Neural progenitor cell (in vitro differentiated cells): ENCODE measurements around the gene NF2. TPM values are rescaled to one million over a fixed set of nuclear protein-coding genes. Genes with fewer than 3 reads are reported as not detected.

ENCODE experiments used
- DNase-seq: peaks from one replicate; pipeline ENCODE4 v3.0.0-alpha.2; 2016; ENCODE audit warnings: low spot score
- H2AFZ ChIP-seq: fragments of 200-600 bp; sonication (generic); replicated peaks from 2 replicates; pipeline ENCODE4 v1.6.1; 2016; ENCODE audit warnings: antibody characterized with exemption
- H3F3A ChIP-seq: fragments of 200-600 bp; sonication (generic); 2 replicates; pipeline ENCODE4 v1.6.1; 2016; ENCODE audit warnings: antibody characterized with exemption, low read depth
- H3K27ac ChIP-seq: fragments of 200-600 bp; sonication (generic); 2 replicates; pipeline ENCODE4 v1.5.1; 2016; ENCODE audit warnings: mild to moderate bottlenecking
- H3K27me3 ChIP-seq: fragments of 200-600 bp; sonication (generic); 2 replicates; pipeline ENCODE4 v1.6.1; 2016; ENCODE audit warnings: mild to moderate bottlenecking, moderate library complexity
- H3K36me3 ChIP-seq: fragments of 200-600 bp; sonication (generic); 2 replicates; pipeline ENCODE4 v1.5.1; 2016
- H3K4me1 ChIP-seq: fragments of 200-600 bp; sonication (generic); 2 replicates; pipeline ENCODE4 v1.6.1; 2016; ENCODE audit warnings: mixed run types
- H3K4me2 ChIP-seq: fragments of 200-600 bp; sonication (generic); 2 replicates; pipeline ENCODE4 v1.6.1; 2016
- H3K4me3 ChIP-seq: fragments of 200-600 bp; sonication (generic); 2 replicates; pipeline ENCODE4 v1.5.1; 2016
- H3K79me2 ChIP-seq: fragments of 200-600 bp; sonication (generic); 2 replicates; pipeline ENCODE4 v1.6.1; 2016; ENCODE audit warnings: low read depth
- H3K9ac ChIP-seq: fragments of 200-600 bp; sonication (generic); 2 replicates; pipeline ENCODE4 v1.6.1; 2016
- H3K9me3 ChIP-seq: fragments of 200-600 bp; sonication (generic); 2 replicates; pipeline ENCODE4 v1.5.1; 2016; ENCODE audit warnings: low read depth
- H4K20me1 ChIP-seq: fragments of 200-600 bp; sonication (generic); 2 replicates; pipeline ENCODE4 v1.6.1; 2016; ENCODE audit warnings: low read depth
- H3K27ac Mint-ChIP-seq: 3 replicates; pipeline ENCODE4 v1.8.0; 2021; ENCODE audit warnings: mixed read lengths
- H3K27me3 Mint-ChIP-seq: 2 replicates; pipeline ENCODE4 v1.8.0; 2022; ENCODE audit warnings: low read depth, mild to moderate bottlenecking, inconsistent platforms, moderate library complexity, mixed read lengths; ENCODE audit not compliant: insufficient read depth
- H3K36me3 Mint-ChIP-seq: 3 replicates; pipeline ENCODE4 v1.8.0; 2021; ENCODE audit warnings: mixed read lengths
- H3K4me1 Mint-ChIP-seq: 3 replicates; pipeline ENCODE4 v1.8.0; 2021; ENCODE audit warnings: mixed read lengths
- H3K4me3 Mint-ChIP-seq: 3 replicates; pipeline ENCODE4 v1.8.0; 2021; ENCODE audit warnings: mild to moderate bottlenecking, moderate library complexity, mixed read lengths
- H3K9me3 Mint-ChIP-seq: 3 replicates; pipeline ENCODE4 v1.8.0; 2020; ENCODE audit warnings: mixed read lengths
- EZH2 ChIP-seq: fragments of 200-600 bp; sonication (generic); IDR thresholded peaks from 2 replicates; pipeline ENCODE4 v1.6.1; 2017; ENCODE audit warnings: antibody characterized with exemption, mild to moderate bottlenecking, moderate library complexity
- EZH2phosphoT487 ChIP-seq: fragments of 200-600 bp; sonication (generic); IDR thresholded peaks from 2 replicates; pipeline ENCODE4 v1.6.1; 2017; ENCODE audit warnings: antibody characterized with exemption
- total RNA-seq: library from RNA; depleted of rRNA; stranded (reverse); fragments of >200 nt; gene quantifications from 2 replicates; pipeline ENCODE4 v1.2.3, GENCODE V29; 2015; ENCODE audit warnings: low replicate concordance
- TF ChIP-seq, protein P1 (sequence below): fragments of 200-600 bp; sonication (generic); IDR thresholded peaks from 2 replicates; pipeline ENCODE4 v1.5.1; 2017; ENCODE audit warnings: antibody characterized with exemption, mild to moderate bottlenecking

Gene NF2
- total RNA-seq, 1 donor from 2014 or later, result 18.7 TPM

DNA sequence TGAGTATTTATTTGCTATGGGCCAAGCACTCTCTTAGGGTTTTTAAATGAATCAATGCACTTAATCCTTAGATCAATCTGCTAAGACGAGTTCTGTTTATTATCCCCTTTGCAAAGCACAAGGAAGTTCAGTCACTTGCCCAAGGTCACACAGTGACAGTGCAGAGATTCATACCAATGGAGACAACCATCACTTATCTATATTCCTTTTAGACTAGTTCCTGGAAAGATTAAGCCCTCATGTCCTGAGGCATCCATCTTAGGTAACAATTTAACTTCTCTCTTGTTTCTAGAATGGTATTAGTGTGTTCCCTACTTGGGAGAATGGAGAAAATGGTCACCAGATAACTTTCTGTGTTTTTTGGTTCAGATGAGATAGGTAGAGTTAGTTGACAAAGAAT lies 28.3 kb downstream of the NF2 start:
- Histone ChIP-seq H3F3A (no peaks in the 10 kb centered on the region), H3K79me2 (peaks cover 8% of the 10 kb centered on the region), H3K27me3 (no peaks in the 10 kb centered on the region), H3K9me3 (no peaks in the 10 kb centered on the region), H4K20me1 (peaks cover 28% of the 10 kb centered on the region), H3K36me3 (no peaks in the 10 kb centered on the region), H3K9ac (no peak overlapping the region), H3K4me1 (no peaks in the 10 kb centered on the region), H3K4me3 (no peak overlapping the region), H3K4me2 (no peak overlapping the region), H3K27ac (no peak overlapping the region), H2AFZ (no peak overlapping the region)
- Mint-ChIP-seq H3K36me3 (no peaks in the 10 kb centered on the region), H3K9me3 (no peaks in the 10 kb centered on the region), H3K27ac (no peak overlapping the region), H3K27me3 (no peaks in the 10 kb centered on the region), H3K4me1 (peaks cover 8% of the 10 kb centered on the region), H3K4me3 (no peak overlapping the region)
- TF ChIP-seq EZH2, result no peak
- DNase-seq, result no peak

DNA sequence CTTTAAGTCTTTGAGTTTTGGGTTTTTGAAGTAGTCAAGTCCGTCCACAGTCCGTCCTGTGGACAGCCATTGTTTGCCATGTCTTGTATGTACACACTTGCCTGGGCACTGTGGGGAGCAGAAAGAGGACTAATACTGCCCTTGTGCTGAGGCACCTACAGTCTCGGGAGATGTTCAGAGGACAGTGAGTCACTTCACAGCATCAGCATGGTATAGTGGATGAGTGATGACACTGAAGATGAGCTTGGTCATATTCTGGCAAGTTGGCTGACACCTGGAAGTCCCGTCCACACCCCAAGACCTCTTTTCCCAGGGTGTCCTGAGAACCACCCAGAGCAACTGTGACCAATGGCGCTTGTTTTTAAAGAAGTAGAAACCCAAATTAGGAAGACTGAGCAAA lies 29.2 kb downstream of the NF2 start:
- Histone ChIP-seq H3K79me2 (peaks cover 7% of the 10 kb centered on the region), H3K9me3 (no peaks in the 10 kb centered on the region), H3K4me1 (no peaks in the 10 kb centered on the region), H3K27me3 (no peaks in the 10 kb centered on the region), H3K27ac (no peak overlapping the region), H3K4me3 (no peak overlapping the region), H4K20me1 (peaks cover 29% of the 10 kb centered on the region), H3F3A (no peaks in the 10 kb centered on the region), H3K4me2 (no peak overlapping the region), H3K36me3 (no peaks in the 10 kb centered on the region), H2AFZ (no peak overlapping the region), H3K9ac (no peak overlapping the region)
- no peak overlapping the region for H3K27ac Mint-ChIP-seq
- H3K27me3 Mint-ChIP-seq, result no peaks in the 10 kb centered on the region
- H3K4me3 Mint-ChIP-seq, result no peak overlapping the region
- DNase-seq, result no peak
- no peaks in the 10 kb centered on the region for H3K9me3 Mint-ChIP-seq
- peaks cover 4% of the 10 kb centered on the region for H3K36me3 Mint-ChIP-seq
- TF ChIP-seq, protein P1, sequence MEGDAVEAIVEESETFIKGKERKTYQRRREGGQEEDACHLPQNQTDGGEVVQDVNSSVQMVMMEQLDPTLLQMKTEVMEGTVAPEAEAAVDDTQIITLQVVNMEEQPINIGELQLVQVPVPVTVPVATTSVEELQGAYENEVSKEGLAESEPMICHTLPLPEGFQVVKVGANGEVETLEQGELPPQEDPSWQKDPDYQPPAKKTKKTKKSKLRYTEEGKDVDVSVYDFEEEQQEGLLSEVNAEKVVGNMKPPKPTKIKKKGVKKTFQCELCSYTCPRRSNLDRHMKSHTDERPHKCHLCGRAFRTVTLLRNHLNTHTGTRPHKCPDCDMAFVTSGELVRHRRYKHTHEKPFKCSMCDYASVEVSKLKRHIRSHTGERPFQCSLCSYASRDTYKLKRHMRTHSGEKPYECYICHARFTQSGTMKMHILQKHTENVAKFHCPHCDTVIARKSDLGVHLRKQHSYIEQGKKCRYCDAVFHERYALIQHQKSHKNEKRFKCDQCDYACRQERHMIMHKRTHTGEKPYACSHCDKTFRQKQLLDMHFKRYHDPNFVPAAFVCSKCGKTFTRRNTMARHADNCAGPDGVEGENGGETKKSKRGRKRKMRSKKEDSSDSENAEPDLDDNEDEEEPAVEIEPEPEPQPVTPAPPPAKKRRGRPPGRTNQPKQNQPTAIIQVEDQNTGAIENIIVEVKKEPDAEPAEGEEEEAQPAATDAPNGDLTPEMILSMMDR, result no peak
- TF ChIP-seq EZH2 (no peak), EZH2phosphoT487 (no peak)
- peaks cover 9% of the 10 kb centered on the region for H3K4me1 Mint-ChIP-seq

DNA sequence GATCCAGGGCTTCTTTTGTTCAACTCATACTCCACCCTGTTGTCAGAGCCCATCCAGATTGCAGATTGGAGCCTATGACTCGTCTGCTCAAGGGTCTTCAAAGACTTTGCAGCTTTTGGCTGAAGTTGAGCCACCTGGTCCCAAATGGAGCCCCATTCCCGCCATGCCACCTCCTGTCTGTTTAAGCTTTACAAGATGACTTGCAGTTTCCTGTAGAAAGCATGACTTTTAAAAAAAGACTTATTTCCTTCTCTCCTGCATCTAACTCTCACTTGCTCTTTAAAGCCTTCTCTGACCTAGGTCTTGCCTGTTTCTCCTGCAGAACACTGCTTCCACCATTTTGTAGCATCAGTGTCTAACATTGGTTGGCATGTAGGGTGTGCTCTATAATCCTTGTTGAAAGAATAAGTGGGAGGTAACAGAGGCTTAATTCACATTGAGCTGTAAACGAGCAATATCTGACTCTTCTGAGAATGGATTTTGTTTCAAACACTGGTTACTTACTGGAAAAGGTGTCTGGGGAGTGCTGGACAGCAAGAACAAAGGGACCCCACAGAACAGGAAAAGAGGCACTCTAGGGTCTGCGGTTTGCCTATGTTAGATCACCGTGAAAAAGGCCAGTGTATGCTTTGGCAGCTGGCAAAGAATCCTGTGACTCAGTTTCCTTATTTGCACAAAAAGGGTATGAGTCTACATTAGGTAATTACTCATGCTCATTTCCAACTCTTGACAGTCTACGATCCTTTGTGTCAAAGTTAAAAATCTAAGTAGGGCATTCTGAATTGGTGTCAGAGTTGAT lies 30.3 kb downstream of the NF2 start:
- Mint-ChIP-seq H3K27me3 (no peaks in the 10 kb centered on the region), H3K4me1 (peaks cover 9% of the 10 kb centered on the region), H3K27ac (no peak overlapping the region), H3K4me3 (no peak overlapping the region), H3K9me3 (no peaks in the 10 kb centered on the region), H3K36me3 (peaks cover 8% of the 10 kb centered on the region)
- Histone ChIP-seq H3K27ac (no peak overlapping the region), H3K4me1 (no peaks in the 10 kb centered on the region), H4K20me1 (peaks cover 29% of the 10 kb centered on the region), H3K79me2 (peaks cover 7% of the 10 kb centered on the region), H3F3A (no peaks in the 10 kb centered on the region), H2AFZ (no peak overlapping the region), H3K27me3 (no peaks in the 10 kb centered on the region), H3K36me3 (no peaks in the 10 kb centered on the region), H3K4me3 (no peak overlapping the region), H3K9me3 (no peaks in the 10 kb centered on the region), H3K4me2 (no peak overlapping the region), H3K9ac (no peak overlapping the region)
- TF ChIP-seq EZH2 (no peak), EZH2phosphoT487 (no peak)
- TF ChIP-seq, protein P1, result no peak
- no peak for DNase-seq

DNA sequence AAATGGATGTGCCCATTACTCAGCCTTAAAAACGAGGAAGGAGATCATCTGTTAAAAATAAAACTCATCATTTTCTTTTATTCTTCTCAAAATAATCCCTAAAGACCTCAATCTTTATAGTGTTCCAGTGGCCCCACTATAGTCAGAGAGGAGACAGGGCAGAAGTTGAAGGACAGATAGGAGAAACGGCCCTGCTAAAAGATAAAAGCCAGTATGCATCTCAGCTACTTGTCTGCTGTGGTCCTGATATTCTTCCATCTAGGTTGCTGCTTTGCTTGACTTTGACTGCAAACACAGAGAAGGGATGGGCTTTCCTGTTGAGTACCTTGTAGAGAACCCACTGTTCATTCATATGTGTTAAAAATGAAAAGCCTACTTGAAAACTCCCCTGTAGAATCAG lies 31.4 kb downstream of the NF2 start:
- H3K27me3 ChIP-seq, result no peaks in the 10 kb centered on the region
- no peak overlapping the region for H3K4me2 ChIP-seq
- H3K9me3 ChIP-seq, result no peaks in the 10 kb centered on the region
- no peaks in the 10 kb centered on the region for H3K36me3 ChIP-seq
- Mint-ChIP-seq H3K27me3 (no peaks in the 10 kb centered on the region), H3K4me3 (no peak overlapping the region), H3K4me1 (peaks cover 9% of the 10 kb centered on the region), H3K36me3 (peaks cover 15% of the 10 kb centered on the region), H3K27ac (no peak overlapping the region), H3K9me3 (no peaks in the 10 kb centered on the region)
- no peaks in the 10 kb centered on the region for H3F3A ChIP-seq
- H3K4me3 ChIP-seq, result no peak overlapping the region
- H4K20me1 ChIP-seq, result peaks cover 27% of the 10 kb centered on the region
- peaks cover under 1% of the 10 kb centered on the region for H3K79me2 ChIP-seq
- H3K9ac ChIP-seq, result no peak overlapping the region
- TF ChIP-seq EZH2 (no peak), EZH2phosphoT487 (no peak)
- TF ChIP-seq, protein P1, result no peak
- no peak overlapping the region for H3K27ac ChIP-seq
- no peak for DNase-seq
- H2AFZ ChIP-seq, result no peak overlapping the region
- H3K4me1 ChIP-seq, result no peaks in the 10 kb centered on the region
